ENCODE measurements around the gene ACE. TPM values are rescaled to one million over a fixed set of nuclear protein-coding genes. Genes with fewer than 3 reads are reported as not detected.

Gene ACE
- total and polyA plus RNA-seq, 12 donors = 2.0 to 25.8 (median 12.0) TPM

GRCh38 chr17:63477480-63478440 is 899 bp downstream of the ACE start:
- H3K36me3 ChIP-seq = peaks cover 0 to 32% (median 6%) of the 10 kb centered on the region in 9 donors

GRCh38 chr17:63478814-63479494 is 2.1 kb downstream of the ACE start:
- ATAC-seq (peak; percentile 60 to 82 (median 77)), DNase-seq (peak; percentile 77 to 80)
- no peaks in the 10 kb centered on the region for H3K9me3 ChIP-seq
- 42 to 48% methylated on average over 16 of the region's 16 CpGs for WGBS, 2 donors
- peak; percentile 49 to 85 (median 80) for TF ChIP-seq CTCF (IDR thresholded peaks at IDR 0.05)
- peaks cover 0 to 40% (median 6%) of the 10 kb centered on the region in 7 donors for H3K27me3 ChIP-seq
- H3K4me1 ChIP-seq = peaks cover 13 to 62% (median 52%) of the 10 kb centered on the region in 9 donors
- intact Hi-C loops (cut with DNase I) = loop anchor here (1.0 to 10.0 kb wide), 9 partner anchors 37 to 128 kb away; partner anchors contain the start of gene DCAF7 (in 1 of the 10)
- H3K4me3 ChIP-seq = peak overlapping the region in 8 of 10 donors; percentile 21 to 66 (median 61)
- peak overlapping the region in 1 of 10 donors; percentile 49 for H3K27ac ChIP-seq
- peaks cover 0 to 41% (median 6%) of the 10 kb centered on the region in 9 donors for H3K36me3 ChIP-seq

More at GRCh38 chr17:63477480-63478440, 899 bp downstream of the ACE start:
- WGBS, 2 donors = 7 to 8% methylated on average over 44 of the region's 44 CpGs
- intact Hi-C loops (cut with DNase I) = loop anchor here (2.0 to 10.0 kb wide), 8 partner anchors 35 to 130 kb away; partner anchors contain the start of gene DCAF7 (in 1 of the 10)
- TF ChIP-seq CTCF (IDR thresholded peaks at IDR 0.05) = no peak
- Histone ChIP-seq H3K9me3 (no peaks in the 10 kb centered on the region), H3K4me3 (peak overlapping the region; percentile 18 to 68 (median 61)), H3K27ac (peak overlapping the region in 7 of 10 donors; percentile 27 to 84 (median 69)), H3K4me1 (peaks cover 13 to 70% (median 52%) of the 10 kb centered on the region in 9 donors), H3K27me3 (peaks cover 0 to 40% (median 6%) of the 10 kb centered on the region in 7 donors)
- DNase-seq = no peak
- no peak for ATAC-seq

DNA sequence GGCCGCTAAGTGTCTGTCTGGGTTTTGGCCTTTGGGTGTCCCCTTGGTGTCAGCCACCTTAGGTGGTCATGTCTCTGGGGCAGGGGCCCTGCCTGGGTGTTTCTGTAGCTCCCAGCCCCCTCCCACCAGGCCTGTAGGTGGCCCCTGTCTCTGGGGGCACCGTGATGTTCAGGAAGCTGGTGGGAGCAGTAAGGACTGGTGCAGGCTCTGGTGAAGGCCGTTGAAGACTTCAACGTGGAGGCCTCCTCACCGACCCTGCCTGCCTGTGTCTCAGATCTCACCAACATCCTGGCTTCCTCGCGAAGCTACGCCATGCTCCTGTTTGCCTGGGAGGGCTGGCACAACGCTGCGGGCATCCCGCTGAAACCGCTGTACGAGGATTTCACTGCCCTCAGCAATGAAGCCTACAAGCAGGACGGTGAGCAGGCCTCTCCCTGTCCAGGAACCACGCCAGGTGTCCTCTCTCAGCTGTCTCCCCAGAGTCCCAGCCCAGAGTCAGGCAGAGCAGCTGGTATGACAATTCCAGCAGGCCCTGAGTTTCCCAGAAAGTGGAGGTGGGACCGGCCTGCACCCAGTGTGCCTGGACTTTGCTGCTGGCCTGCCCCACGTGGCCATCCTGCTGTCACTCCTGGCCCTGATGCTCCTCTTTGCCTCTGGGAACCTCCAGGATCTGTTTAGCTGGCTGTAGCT is 2.8 kb downstream of the ACE start:
- Histone ChIP-seq H3K4me1 (peaks cover 12 to 56% (median 47%) of the 10 kb centered on the region in 9 donors), H3K4me3 (peak overlapping the region in 3 of 10 donors; percentile 61 to 65 (median 64)), H3K36me3 (peaks cover 0 to 48% (median 6%) of the 10 kb centered on the region in 9 donors), H3K27me3 (peaks cover 0 to 39% (median 6%) of the 10 kb centered on the region in 7 donors), H3K9me3 (no peaks in the 10 kb centered on the region), H3K27ac (no peak overlapping the region)
- TF ChIP-seq CTCF (IDR thresholded peaks at IDR 0.05) = no peak
- WGBS, 2 donors = 85 to 86% methylated on average over 17 of the region's 17 CpGs
- no peak for DNase-seq
- no peak for ATAC-seq
- intact Hi-C loops (cut with DNase I) = loop anchor here (1.0 to 10.0 kb wide), 10 partner anchors 37 to 1915 kb away; partner anchors contain the start of gene DCAF7 (in 1 of the 10)
